ENCODE measurements around the gene ARHGAP15. TPM values are rescaled to one million over a fixed set of nuclear protein-coding genes. Genes with fewer than 3 reads are reported as not detected.

Gene ARHGAP15
- total and polyA plus RNA-seq, 7 experiments from 2014 or later: 164 to 311 (median 201) TPM

DNA sequence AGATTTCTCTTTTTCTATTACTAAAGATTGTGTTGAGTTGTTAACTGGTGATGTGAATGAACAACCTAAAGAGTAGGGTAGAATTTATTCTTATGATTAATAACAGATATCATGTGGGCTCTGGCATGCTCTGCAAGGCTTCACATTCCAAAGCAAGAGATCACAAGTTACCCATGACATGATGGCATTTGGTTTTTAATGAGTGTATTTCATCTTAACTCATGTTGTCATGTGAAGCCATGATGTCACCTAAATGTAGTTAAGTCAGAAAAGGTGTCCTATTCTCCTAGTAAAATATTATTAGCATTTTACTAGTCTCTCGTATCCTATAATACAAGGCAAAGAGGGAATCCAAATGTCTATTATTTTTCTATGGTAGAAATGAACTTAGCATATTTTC is 678.0 kb downstream of the ARHGAP15 start:
- intact Hi-C loops (cut with micrococcal nuclease): no loop called here
- H3K27ac Mint-ChIP-seq: no peak overlapping the region
- CTCF ChIA-PET: interaction anchor here (1.4 kb wide), 1 partner anchor 10 kb away, joined by 3 read pairs; no protein-coding TSS in a partner anchor
- H3K27me3 Mint-ChIP-seq: peaks cover 4 to 8% (median 5%) of the 10 kb centered on the region in 5 donors
- H3K4me1 ChIP-seq (ENCODE audit: control insufficient read depth in 2 of 2, insufficient read depth in 2 of 2, low read length in 2 of 2): no peaks in the 10 kb centered on the region
- peaks cover 0 to 6% (median 0%) of the 10 kb centered on the region in 11 donors for H3K9me3 Mint-ChIP-seq
- H3K36me3 Mint-ChIP-seq: peaks cover 0 to 2% (median 0%) of the 10 kb centered on the region in 5 donors
- H3K4me1 Mint-ChIP-seq: peaks cover 0 to 8% (median 0%) of the 10 kb centered on the region in 7 donors
- POLR2A ChIA-PET: no interaction called here
- ATAC-seq (no peak), DNase-seq (no peak)
- H3K27me3 ChIP-seq (ENCODE audit: control insufficient read depth in 2 of 2, insufficient read depth in 2 of 2, low read length in 2 of 2): no peaks in the 10 kb centered on the region
- H3K27ac ChIP-seq (ENCODE audit: low read depth, low read length): no peak overlapping the region
- H3K4me3 ChIP-seq (ENCODE audit: low read length): no peak overlapping the region
- H3K36me3 ChIP-seq (ENCODE audit: control insufficient read depth in 2 of 3, insufficient read depth in 3 of 3, low read length in 3 of 3): no peaks in the 10 kb centered on the region
- H3K9me3 ChIP-seq (ENCODE audit: control insufficient read depth in 2 of 3, low read length in 3 of 3): no peaks in the 10 kb centered on the region
- no peak overlapping the region for H3K4me3 Mint-ChIP-seq

DNA sequence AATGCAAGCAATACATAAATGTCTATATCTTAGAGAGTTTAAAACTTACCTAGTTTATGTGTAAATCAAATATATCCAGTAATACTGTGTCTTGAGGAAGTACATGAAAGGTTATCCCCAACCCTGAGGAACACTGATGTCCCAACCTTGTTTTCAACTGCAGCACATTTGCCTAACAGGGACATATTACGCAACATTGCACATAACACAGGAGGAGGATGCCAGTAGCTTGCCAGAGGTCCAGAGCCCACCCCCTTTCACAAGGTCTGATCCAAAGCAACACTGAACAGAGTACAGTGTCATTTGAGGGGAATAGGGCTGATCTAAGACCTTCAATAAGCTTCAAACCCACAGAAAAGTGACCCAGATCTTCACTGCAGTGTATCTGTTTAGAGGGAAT is 678.5 kb downstream of the ARHGAP15 start:
- Histone ChIP-seq H3K27me3 (ENCODE audit: control insufficient read depth in 2 of 2, insufficient read depth in 2 of 2, low read length in 2 of 2) (no peaks in the 10 kb centered on the region), H3K27ac (ENCODE audit: low read depth, low read length) (no peak overlapping the region), H3K9me3 (ENCODE audit: control insufficient read depth in 2 of 3, low read length in 3 of 3) (no peaks in the 10 kb centered on the region), H3K4me1 (ENCODE audit: control insufficient read depth in 2 of 2, insufficient read depth in 2 of 2, low read length in 2 of 2) (no peaks in the 10 kb centered on the region), H3K36me3 (ENCODE audit: control insufficient read depth in 2 of 3, insufficient read depth in 3 of 3, low read length in 3 of 3) (no peaks in the 10 kb centered on the region), H3K4me3 (ENCODE audit: low read length) (no peak overlapping the region)
- DNase-seq (no peak), ATAC-seq (no peak)
- Mint-ChIP-seq H3K9me3 (peaks cover 0 to 6% (median 0%) of the 10 kb centered on the region in 11 donors), H3K4me1 (peaks cover 0 to 8% (median 0%) of the 10 kb centered on the region in 7 donors), H3K27me3 (peaks cover 4 to 8% (median 5%) of the 10 kb centered on the region in 5 donors), H3K36me3 (peaks cover 0 to 2% (median 0%) of the 10 kb centered on the region in 5 donors), H3K27ac (no peak overlapping the region), H3K4me3 (no peak overlapping the region)
- ChIA-PET CTCF (interaction anchor here (1.4 kb wide), 1 partner anchor 10 kb away, joined by 3 read pairs; no protein-coding TSS in a partner anchor), POLR2A (no interaction called here)
- intact Hi-C loops (cut with micrococcal nuclease): no loop called here

- H3K4me1 ChIP-seq (ENCODE audit: control insufficient read depth in 2 of 2, insufficient read depth in 2 of 2, low read length in 2 of 2): no peaks in the 10 kb centered on the region
- Mint-ChIP-seq H3K36me3 (peaks cover 0 to 2% (median 0%) of the 10 kb centered on the region in 5 donors), H3K4me1 (peaks cover 0 to 3% (median 0%) of the 10 kb centered on the region in 7 donors), H3K4me3 (no peak overlapping the region), H3K27me3 (peaks cover 4 to 8% (median 5%) of the 10 kb centered on the region in 5 donors), H3K9me3 (peaks cover 0 to 6% (median 0%) of the 10 kb centered on the region in 11 donors), H3K27ac (no peak overlapping the region)
- DNase-seq: no peak
- no peak overlapping the region for H3K4me3 ChIP-seq (ENCODE audit: low read length)
- H3K9me3 ChIP-seq (ENCODE audit: control insufficient read depth in 2 of 3, low read length in 3 of 3): no peaks in the 10 kb centered on the region
- ChIA-PET CTCF (interaction anchor here (1.4 kb wide), 1 partner anchor 11 kb away, joined by 3 read pairs; no protein-coding TSS in a partner anchor), POLR2A (no interaction called here)
- H3K36me3 ChIP-seq (ENCODE audit: control insufficient read depth in 2 of 3, insufficient read depth in 3 of 3, low read length in 3 of 3): no peaks in the 10 kb centered on the region
- no peak for ATAC-seq
- H3K27me3 ChIP-seq (ENCODE audit: control insufficient read depth in 2 of 2, insufficient read depth in 2 of 2, low read length in 2 of 2): no peaks in the 10 kb centered on the region
- H3K27ac ChIP-seq (ENCODE audit: low read depth, low read length): no peak overlapping the region
- intact Hi-C loops (cut with micrococcal nuclease): no loop called here
These were observed 678.9 kb downstream of the ARHGAP15 start for GRCh38 chr2:143808166-143808565.

DNA sequence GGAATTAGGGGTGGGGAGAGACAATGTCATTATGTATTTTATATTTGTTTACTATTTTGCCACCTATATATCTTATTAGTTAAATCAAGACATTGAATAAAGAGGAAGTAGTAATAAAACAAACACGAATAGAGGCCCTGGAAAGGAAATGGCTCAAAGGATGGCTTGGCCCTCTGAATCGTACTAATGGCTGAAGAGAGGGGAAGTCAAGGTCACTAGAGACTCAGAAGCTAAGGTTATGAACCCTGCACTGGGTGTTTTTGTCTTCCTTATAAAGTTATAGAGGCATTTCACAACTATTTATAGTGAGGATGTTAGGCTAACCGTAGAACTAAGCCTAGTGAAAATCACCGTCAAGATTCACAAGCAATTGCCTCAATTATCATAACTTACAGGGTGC is 685.9 kb downstream of the ARHGAP15 start:
- Histone ChIP-seq H3K27me3 (ENCODE audit: control insufficient read depth in 2 of 2, insufficient read depth in 2 of 2, low read length in 2 of 2) (no peaks in the 10 kb centered on the region), H3K36me3 (ENCODE audit: control insufficient read depth in 2 of 3, insufficient read depth in 3 of 3, low read length in 3 of 3) (no peaks in the 10 kb centered on the region), H3K4me1 (ENCODE audit: control insufficient read depth in 2 of 2, insufficient read depth in 2 of 2, low read length in 2 of 2) (no peaks in the 10 kb centered on the region), H3K27ac (ENCODE audit: low read depth, low read length) (no peak overlapping the region), H3K4me3 (ENCODE audit: low read length) (no peak overlapping the region), H3K9me3 (ENCODE audit: control insufficient read depth in 2 of 3, low read length in 3 of 3) (no peaks in the 10 kb centered on the region)
- CTCF ChIA-PET: no interaction called here
- Mint-ChIP-seq H3K4me1 (no peaks in the 10 kb centered on the region), H3K27me3 (peaks cover 0 to 8% (median 0%) of the 10 kb centered on the region in 5 donors), H3K27ac (no peak overlapping the region), H3K36me3 (no peaks in the 10 kb centered on the region), H3K4me3 (no peak overlapping the region), H3K9me3 (peaks cover 0 to 6% (median 0%) of the 10 kb centered on the region in 11 donors)
- POLR2A ChIA-PET: no interaction called here
- ATAC-seq: no peak
- intact Hi-C loops (cut with micrococcal nuclease): no loop called here
- no peak for DNase-seq

DNA sequence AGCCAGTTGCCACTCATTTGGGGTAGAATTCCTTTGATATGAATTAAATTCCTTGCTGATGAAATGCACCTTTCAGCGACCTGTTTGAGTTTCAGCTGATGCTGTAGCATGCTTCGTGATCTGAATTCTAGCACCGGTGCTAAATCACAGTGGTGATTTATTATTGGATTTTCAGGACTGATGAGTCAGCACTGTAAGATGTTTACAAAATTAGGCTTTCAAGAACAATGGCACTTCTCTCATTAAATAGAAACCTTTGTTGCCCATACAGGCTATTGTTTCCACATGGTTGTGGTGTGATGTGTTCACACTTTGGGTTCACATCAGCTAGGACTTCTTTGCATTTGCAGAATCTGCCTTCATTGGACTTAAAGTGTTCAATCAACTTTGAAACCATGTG is 687.7 kb downstream of the ARHGAP15 start:
- peaks cover 0 to 5% (median 0%) of the 10 kb centered on the region in 11 donors for H3K9me3 Mint-ChIP-seq
- ChIA-PET CTCF (no interaction called here), POLR2A (no interaction called here)
- Histone ChIP-seq H3K9me3 (ENCODE audit: control insufficient read depth in 2 of 3, low read length in 3 of 3) (no peaks in the 10 kb centered on the region), H3K27me3 (ENCODE audit: control insufficient read depth in 2 of 2, insufficient read depth in 2 of 2, low read length in 2 of 2) (no peaks in the 10 kb centered on the region), H3K36me3 (ENCODE audit: control insufficient read depth in 2 of 3, insufficient read depth in 3 of 3, low read length in 3 of 3) (no peaks in the 10 kb centered on the region), H3K27ac (ENCODE audit: low read depth, low read length) (no peak overlapping the region), H3K4me1 (ENCODE audit: control insufficient read depth in 2 of 2, insufficient read depth in 2 of 2, low read length in 2 of 2) (no peaks in the 10 kb centered on the region), H3K4me3 (ENCODE audit: low read length) (no peak overlapping the region)
- H3K4me1 Mint-ChIP-seq: no peaks in the 10 kb centered on the region
- no peak overlapping the region for H3K4me3 Mint-ChIP-seq
- H3K27me3 Mint-ChIP-seq: peaks cover 0 to 5% (median 0%) of the 10 kb centered on the region in 5 donors
- no peak overlapping the region for H3K27ac Mint-ChIP-seq
- no peak for DNase-seq
- H3K36me3 Mint-ChIP-seq: no peaks in the 10 kb centered on the region
- ATAC-seq: no peak
- intact Hi-C loops (cut with micrococcal nuclease): no loop called here

Data from naive thymus-derived CD4-positive, alpha-beta T cell (primary cell).